Neuronal stem cell (in vitro differentiated cells): Measurements from ENCODE around the gene TMEM59L.

Source experiments
- DNase-seq: peaks from one replicate; pipeline ENCODE4 v3.0.0-alpha.2; 2013; ENCODE audit warnings: low spot score
- H2AFZ ChIP-seq: one replicate; pipeline ENCODE4 v1.6.1; 2013; ENCODE audit warnings: mild to moderate bottlenecking, low read length, inconsistent platforms
- H2AK5ac ChIP-seq: 2 replicates; pipeline ENCODE4 v1.6.1; 2013; ENCODE audit warnings: low read depth, mild to moderate bottlenecking, inconsistent platforms, low read length, moderate library complexity, mixed read lengths
- H2BK120ac ChIP-seq: 2 replicates; pipeline ENCODE4 v1.6.1; 2013; ENCODE audit warnings: low read depth, mild to moderate bottlenecking, inconsistent platforms, low read length, moderate library complexity, mixed read lengths
- H2BK12ac ChIP-seq: one replicate; pipeline ENCODE4 v1.6.1; 2013; ENCODE audit warnings: low read length, inconsistent platforms
- H2BK15ac ChIP-seq: 2 replicates; pipeline ENCODE4 v1.6.1; 2013; ENCODE audit warnings: mild to moderate bottlenecking, low read length, inconsistent platforms, mixed read lengths
- H2BK5ac ChIP-seq: one replicate; pipeline ENCODE4 v1.6.1; 2013; ENCODE audit warnings: inconsistent platforms, mild to moderate bottlenecking, low read length, moderate library complexity
- H3K14ac ChIP-seq: one replicate; pipeline ENCODE4 v1.6.1; 2013; ENCODE audit warnings: low read length, inconsistent platforms
- H3K18ac ChIP-seq: 2 replicates; pipeline ENCODE4 v1.6.1; 2013; ENCODE audit warnings: low read length, inconsistent platforms
- H3K23ac ChIP-seq: 2 replicates; pipeline ENCODE4 v1.6.1; 2013; ENCODE audit warnings: low read depth, mild to moderate bottlenecking, mixed read lengths, low read length, inconsistent platforms; ENCODE audit not compliant: poor library complexity
- H3K27ac ChIP-seq: replicated peaks from 3 replicates; pipeline ENCODE4 v1.5.1; 2013; ENCODE audit warnings: low read length, inconsistent platforms
- H3K27me3 ChIP-seq, 3 experiments: 2 replicates each; pipeline ENCODE4 v1.6.1; 2013; ENCODE audit warnings: low read length in 3 of 3, mild to moderate bottlenecking in 2 of 3, inconsistent platforms in 1 of 3, low read depth in 1 of 3, mixed read lengths in 1 of 3, moderate library complexity in 1 of 3; ENCODE audit not compliant: control insufficient read depth in 3 of 3, insufficient read depth in 3 of 3
- H3K36me3 ChIP-seq, 2 donors: replicated peaks in 1 of 2; 2 replicates each; pipeline ENCODE4 v1.6.1; 2013; ENCODE audit warnings: low read length in 2 of 2; ENCODE audit not compliant: control insufficient read depth in 2 of 2, insufficient read depth in 2 of 2
- H3K4ac ChIP-seq: 2 replicates; pipeline ENCODE4 v1.6.1; 2013; ENCODE audit warnings: inconsistent platforms, mild to moderate bottlenecking, low read length, moderate library complexity
- H3K4me1 ChIP-seq, 2 donors: 1 replicate in 1 of 2; 2 replicates in 1 of 2; pipeline ENCODE4 v1.6.1; 2013; ENCODE audit warnings: low read length in 2 of 2, low read depth in 1 of 2; ENCODE audit not compliant: control insufficient read depth in 2 of 2, insufficient read depth in 1 of 2
- H3K4me2 ChIP-seq: one replicate; pipeline ENCODE4 v1.6.1; 2013; ENCODE audit warnings: mild to moderate bottlenecking, low read length, inconsistent platforms; ENCODE audit not compliant: insufficient read depth, poor library complexity, severe bottlenecking
- H3K4me3 ChIP-seq, 2 donors: 2 replicates each; pipeline ENCODE4 v1.5.1; 2013; ENCODE audit warnings: low read length in 2 of 2, mild to moderate bottlenecking in 2 of 2, inconsistent platforms in 1 of 2, moderate library complexity in 1 of 2
- H3K79me1 ChIP-seq: one replicate; pipeline ENCODE4 v1.6.1; 2013; ENCODE audit warnings: low read depth, mild to moderate bottlenecking, inconsistent platforms, low read length, moderate library complexity
- H3K9ac ChIP-seq: one replicate; pipeline ENCODE4 v1.6.1; 2013; ENCODE audit warnings: mild to moderate bottlenecking, low read depth, low read length, inconsistent platforms; ENCODE audit not compliant: poor library complexity
- H3K9me3 ChIP-seq, 2 donors: replicated peaks in 1 of 2; 2 replicates each; pipeline versions ENCODE3 to v1.6.1; 2013; ENCODE audit warnings: low read length in 2 of 2, mild to moderate bottlenecking in 2 of 2, inconsistent platforms in 1 of 2, low read depth in 1 of 2, mixed read lengths in 1 of 2, moderate library complexity in 1 of 2; ENCODE audit not compliant: control insufficient read depth in 2 of 2, insufficient read depth in 1 of 2
- H4K8ac ChIP-seq: one replicate; pipeline ENCODE4 v1.6.1; 2013; ENCODE audit warnings: low read depth, mild to moderate bottlenecking, inconsistent platforms, low read length, moderate library complexity
- H4K91ac ChIP-seq: one replicate; pipeline ENCODE4 v1.6.1; 2013; ENCODE audit warnings: low read length, low read depth, mild to moderate bottlenecking, inconsistent platforms; ENCODE audit not compliant: poor library complexity
- WGBS, 2 donors: extraction: QIAGEN DNeasy Blood & Tissue Kit; methylation state at CpG; one replicate each; pipeline ENCODE4 v1.1.7; 2013; ENCODE audit warnings: missing lambda C conversion rate in 2 of 2, mixed read lengths in 1 of 2; ENCODE audit not compliant: insufficient read length in 2 of 2, insufficient replicate concordance in 1 of 2; ENCODE audit errors: extremely low coverage in 2 of 2; 5-methylcytosine and 5-hydroxymethylcytosine counted together

TMEM59L gene

GRCh38 chr19:18633321-18633720, 20.7 kb downstream of the TMEM59L start:
- H2AFZ ChIP-seq, result no peak overlapping the region
- H3K14ac ChIP-seq, result no peak overlapping the region
- peak overlapping the region; percentile 16 for H3K23ac ChIP-seq
- H3K27me3 ChIP-seq, result peaks cover 0 to 9% (median 0%) of the 10 kb centered on the region in 3 experiments
- peak overlapping the region; percentile 60 for H2AK5ac ChIP-seq
- H3K4me2 ChIP-seq, result no peak overlapping the region
- H2BK12ac ChIP-seq, result peak overlapping the region; percentile 7
- no peak overlapping the region for H3K27ac ChIP-seq
- H3K79me1 ChIP-seq, result peaks cover 7% of the 10 kb centered on the region
- H3K9me3 ChIP-seq, result no peaks in the 10 kb centered on the region
- peak overlapping the region; percentile 60 for H2BK5ac ChIP-seq
- H4K91ac ChIP-seq, result no peak overlapping the region
- no peak overlapping the region for H3K9ac ChIP-seq
- peaks cover 15 to 32% of the 10 kb centered on the region in 2 donors for H3K4me1 ChIP-seq
- no CpG with 5 or more reads among the region's 8 CpGs for WGBS, 2 donors
- no peak overlapping the region for H2BK120ac ChIP-seq
- H4K8ac ChIP-seq, result no peak overlapping the region
- H3K36me3 ChIP-seq, result no peaks in the 10 kb centered on the region
- no peak for DNase-seq
- H3K4me3 ChIP-seq, result peak overlapping the region in 1 of 2 donors; percentile 62
- H3K18ac ChIP-seq, result no peak overlapping the region
- no peak overlapping the region for H3K4ac ChIP-seq
- H2BK15ac ChIP-seq, result peak overlapping the region; percentile 85

GRCh38 chr19:18634612-18635297, 22.1 kb downstream of the TMEM59L start:
- H2BK12ac ChIP-seq, result no peak overlapping the region
- H3K14ac ChIP-seq, result no peak overlapping the region
- H3K27ac ChIP-seq, result no peak overlapping the region
- H2BK15ac ChIP-seq, result no peak overlapping the region
- no peaks in the 10 kb centered on the region for H3K36me3 ChIP-seq
- H3K23ac ChIP-seq, result no peak overlapping the region
- no peak overlapping the region for H3K4me2 ChIP-seq
- no peak overlapping the region for H4K8ac ChIP-seq
- H3K27me3 ChIP-seq, result peaks cover 0 to 9% (median 0%) of the 10 kb centered on the region in 3 experiments
- WGBS, 2 donors, result no CpG with 5 or more reads among the region's 12 CpGs
- H3K79me1 ChIP-seq, result peaks cover 9% of the 10 kb centered on the region
- no peak overlapping the region for H2BK120ac ChIP-seq
- peaks cover 7 to 22% of the 10 kb centered on the region in 2 donors for H3K4me1 ChIP-seq
- no peak overlapping the region for H2AK5ac ChIP-seq
- H2BK5ac ChIP-seq, result no peak overlapping the region
- no peak overlapping the region for H3K4ac ChIP-seq
- no peak for DNase-seq
- peak overlapping the region in 1 of 2 donors; percentile 7 for H3K4me3 ChIP-seq
- H3K9ac ChIP-seq, result no peak overlapping the region
- peak overlapping the region; percentile 71 for H2AFZ ChIP-seq
- peak overlapping the region; percentile 7 for H3K18ac ChIP-seq
- H4K91ac ChIP-seq, result no peak overlapping the region
- no peaks in the 10 kb centered on the region for H3K9me3 ChIP-seq

GRCh38 chr19:18635831-18636182, 23.1 kb downstream of the TMEM59L start:
- no peaks in the 10 kb centered on the region for H3K9me3 ChIP-seq
- H3K79me1 ChIP-seq, result peaks cover 9% of the 10 kb centered on the region
- peak overlapping the region; percentile 11 for H3K4me2 ChIP-seq
- no peak for DNase-seq
- H3K4me1 ChIP-seq, result peaks cover 7 to 22% of the 10 kb centered on the region in 2 donors
- peak overlapping the region in 1 of 2 donors; percentile 96 for H3K4me3 ChIP-seq
- H3K27me3 ChIP-seq, result peaks cover 0 to 9% (median 0%) of the 10 kb centered on the region in 3 experiments
- no peak overlapping the region for H2BK120ac ChIP-seq
- no peak overlapping the region for H3K23ac ChIP-seq
- H2BK12ac ChIP-seq, result no peak overlapping the region
- H2BK5ac ChIP-seq, result peak overlapping the region; percentile 24
- no peak overlapping the region for H4K91ac ChIP-seq
- H3K27ac ChIP-seq, result no peak overlapping the region
- H2BK15ac ChIP-seq, result peak overlapping the region; percentile 67
- H2AFZ ChIP-seq, result peak overlapping the region; percentile 87
- H3K9ac ChIP-seq, result no peak overlapping the region
- peak overlapping the region; percentile 37 for H2AK5ac ChIP-seq
- H4K8ac ChIP-seq, result no peak overlapping the region
- no peak overlapping the region for H3K18ac ChIP-seq
- no peak overlapping the region for H3K14ac ChIP-seq
- no peak overlapping the region for H3K4ac ChIP-seq
- WGBS, 2 donors, result no CpG with 5 or more reads among the region's 6 CpGs
- peaks cover 0 to 6% of the 10 kb centered on the region in 2 donors for H3K36me3 ChIP-seq

- Histone ChIP-seq H3K27ac (peak overlapping the region; percentile 58), H3K4me3 (peak overlapping the region; percentile 86 to 96)
These were observed 23.7 kb downstream of the TMEM59L start for GRCh38 chr19:18636183-18636968.

More at GRCh38 chr19:18636183-18636968, 23.7 kb downstream of the TMEM59L start:
- WGBS, 2 donors, result no CpG with 5 or more reads among the region's 44 CpGs
- no peaks in the 10 kb centered on the region for H3K9me3 ChIP-seq
- peaks cover 9% of the 10 kb centered on the region for H3K79me1 ChIP-seq
- H3K14ac ChIP-seq, result no peak overlapping the region
- peak overlapping the region; percentile 84 for H3K9ac ChIP-seq
- peak overlapping the region; percentile 24 for H2BK5ac ChIP-seq
- H3K18ac ChIP-seq, result peak overlapping the region; percentile 93
- peak overlapping the region; percentile 99 for H3K4me2 ChIP-seq
- H4K91ac ChIP-seq, result no peak overlapping the region
- H2BK120ac ChIP-seq, result no peak overlapping the region
- no peak overlapping the region for H3K4ac ChIP-seq
- H3K4me1 ChIP-seq, result peaks cover 7 to 22% of the 10 kb centered on the region in 2 donors
- no peak overlapping the region for H2AK5ac ChIP-seq
- DNase-seq, result peak; percentile 98
- H4K8ac ChIP-seq, result no peak overlapping the region
- H3K27me3 ChIP-seq, result peaks cover 0 to 9% (median 0%) of the 10 kb centered on the region in 3 experiments
- peak overlapping the region; percentile 87 for H2AFZ ChIP-seq
- H2BK12ac ChIP-seq, result peak overlapping the region; percentile 73
- no peak overlapping the region for H2BK15ac ChIP-seq
- H3K36me3 ChIP-seq, result peaks cover 0 to 8% of the 10 kb centered on the region in 2 donors
- peak overlapping the region; percentile 80 for H3K23ac ChIP-seq
